Medulla oblongata (tissue), 1 donor: ENCODE results near the gene PRKACG.
"Not testable (repeated sequence)": the region's sequence is repeated elsewhere in the genome, so short reads cannot be mapped to it uniquely, and the experiment has no call there.

Source experiments
- DNase-seq: peaks from one replicate; pipeline ENCODE4 v3.0.0-alpha.2; 2015; ENCODE audit errors: extremely low spot score

PRKACG gene

DNA sequence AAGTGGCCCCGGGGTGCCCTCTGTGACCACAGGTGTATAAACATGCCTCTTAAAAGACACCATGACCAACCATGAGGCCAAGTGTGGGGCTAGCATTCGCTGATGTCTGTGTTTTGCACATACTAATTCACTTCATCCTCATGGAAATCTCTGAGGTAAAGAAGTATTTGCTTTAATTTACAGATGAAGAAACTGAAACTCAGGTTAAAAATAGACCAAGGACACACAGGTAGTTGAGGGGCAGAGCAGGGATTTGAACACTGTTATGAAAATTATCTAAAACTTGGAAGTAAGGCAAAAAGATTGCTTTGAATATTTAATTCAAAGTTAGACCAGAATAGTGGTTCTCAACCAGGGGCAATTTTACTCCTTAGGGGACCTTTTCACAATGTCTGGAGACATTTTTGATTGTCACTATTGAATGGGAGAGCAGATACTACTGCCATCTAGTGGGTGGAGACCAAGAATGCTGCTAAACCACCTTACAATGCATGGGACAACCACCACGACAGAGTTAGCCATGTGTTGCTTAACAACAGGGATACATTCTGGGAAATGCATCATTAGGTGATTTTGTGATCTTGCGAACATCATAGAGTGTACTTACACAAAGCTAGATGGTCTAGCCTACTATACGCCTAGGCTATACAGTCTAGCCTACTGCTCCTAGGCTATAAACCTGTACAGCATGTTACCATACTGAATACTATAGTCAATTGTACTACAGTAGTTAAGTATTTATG, 13.6 kb upstream of the PRKACG start:
- DNase-seq = peak; percentile 77

DNA sequence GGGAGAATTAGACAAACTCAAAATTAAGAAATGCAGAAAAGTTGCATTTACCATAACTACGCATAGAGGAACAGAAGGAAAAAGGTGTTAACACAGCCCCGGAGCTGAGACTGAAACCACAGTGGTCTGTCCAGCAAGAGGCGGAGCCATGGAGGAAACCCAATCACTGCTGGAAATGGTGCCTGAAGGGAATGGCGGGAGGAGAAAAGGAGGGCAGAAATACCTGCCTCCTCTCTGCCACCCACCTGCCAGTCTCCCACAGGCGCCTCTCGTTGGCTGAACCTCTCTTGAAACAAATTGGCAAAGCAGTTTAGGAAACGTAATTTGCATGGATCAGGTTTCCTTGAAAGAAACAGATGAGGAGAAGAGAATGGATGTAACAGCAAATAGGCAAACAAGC, 9.7 kb upstream of the PRKACG start:
- no peak for DNase-seq

- DNase-seq = no peak
Measured at GRCh38 chr9:69020301-69021145, 6.6 kb upstream of the PRKACG start.

- DNase-seq = no peak
Measured at GRCh38 chr9:69019808-69020207, 5.9 kb upstream of the PRKACG start.

DNA sequence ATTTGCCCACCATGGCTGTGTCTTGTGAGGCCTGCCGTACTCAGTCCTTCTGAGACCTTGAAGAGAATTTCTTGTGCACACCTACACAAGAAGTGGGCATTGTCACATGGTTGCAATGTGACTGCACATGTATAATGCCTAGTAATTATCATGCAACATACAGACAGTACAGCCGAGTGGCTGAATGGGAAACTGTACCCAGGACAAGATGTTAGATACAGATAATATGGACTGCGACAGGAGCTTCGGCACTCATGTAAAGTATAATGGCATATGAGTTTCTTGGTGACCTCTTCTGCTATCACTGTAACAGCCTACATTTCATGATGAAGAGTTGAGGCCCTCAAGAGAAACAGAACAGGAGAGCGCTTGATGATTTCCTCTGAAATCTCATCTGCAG, 4.8 kb upstream of the PRKACG start:
- no peak for DNase-seq

DNA sequence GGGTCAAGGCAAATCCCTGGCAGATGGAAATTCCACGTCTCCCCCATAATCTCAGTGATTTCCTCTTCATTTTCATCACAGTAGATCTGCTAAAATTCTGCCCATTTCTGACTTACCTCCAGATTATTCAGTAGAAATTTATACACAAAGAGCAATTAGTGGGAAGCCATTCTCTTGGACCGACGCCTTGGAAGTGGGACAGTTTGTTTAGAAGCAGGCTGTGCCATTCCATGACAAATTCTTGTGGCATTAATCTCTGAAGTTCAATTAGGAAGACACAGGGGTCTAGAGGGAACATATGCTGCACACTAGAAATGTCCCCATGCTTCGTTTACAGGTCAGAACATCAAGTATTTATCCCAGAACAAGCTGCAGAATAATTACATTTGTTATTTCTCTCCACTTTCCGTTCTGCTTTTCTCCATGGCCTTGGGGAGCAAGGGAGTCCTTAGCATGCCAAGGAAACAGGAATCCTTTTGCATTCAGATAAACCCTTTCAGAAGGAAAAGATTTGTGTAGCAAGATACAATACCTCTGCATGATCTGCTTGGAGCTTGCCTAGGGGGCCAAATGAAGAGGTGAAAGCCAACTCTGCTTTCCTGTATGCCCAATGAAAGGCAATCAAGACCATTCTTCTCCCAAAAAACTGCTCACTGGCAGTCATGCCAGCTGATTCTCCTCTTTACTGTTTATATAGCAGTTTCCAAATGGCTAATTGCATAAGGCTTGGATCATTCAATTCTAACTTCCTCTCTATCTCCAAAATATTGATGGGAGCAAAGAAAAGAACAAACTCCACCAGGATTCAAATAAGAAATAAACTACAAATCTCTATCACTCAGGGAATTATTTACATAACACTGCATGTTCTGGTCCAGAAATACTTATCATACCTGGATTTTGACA, 2.5 kb upstream of the PRKACG start:
- no peak for DNase-seq

DNA sequence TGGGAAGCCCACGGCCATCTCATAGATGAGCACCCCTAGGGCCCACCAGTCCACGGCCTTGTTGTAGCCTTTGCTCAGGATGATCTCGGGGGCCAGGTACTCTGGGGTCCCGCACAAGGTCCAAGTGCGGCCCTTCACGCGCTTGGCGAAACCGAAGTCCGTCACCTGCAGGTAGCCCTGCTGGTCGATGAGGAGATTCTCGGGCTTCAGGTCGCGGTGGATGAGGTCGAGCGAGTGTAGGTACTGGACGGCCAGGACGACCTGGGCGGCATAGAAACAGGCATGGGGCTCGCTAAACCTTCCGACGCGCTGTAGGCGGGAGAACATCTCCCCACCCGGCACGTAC, 558 bp downstream of the PRKACG start:
- no peak for DNase-seq

GRCh38 chr9:69012696-69013381, 1.1 kb downstream of the PRKACG start:
- peak; percentile 55 for DNase-seq

- DNase-seq = no peak
Measured at GRCh38 chr9:69009708-69010107, 4.2 kb downstream of the PRKACG start.

DNA sequence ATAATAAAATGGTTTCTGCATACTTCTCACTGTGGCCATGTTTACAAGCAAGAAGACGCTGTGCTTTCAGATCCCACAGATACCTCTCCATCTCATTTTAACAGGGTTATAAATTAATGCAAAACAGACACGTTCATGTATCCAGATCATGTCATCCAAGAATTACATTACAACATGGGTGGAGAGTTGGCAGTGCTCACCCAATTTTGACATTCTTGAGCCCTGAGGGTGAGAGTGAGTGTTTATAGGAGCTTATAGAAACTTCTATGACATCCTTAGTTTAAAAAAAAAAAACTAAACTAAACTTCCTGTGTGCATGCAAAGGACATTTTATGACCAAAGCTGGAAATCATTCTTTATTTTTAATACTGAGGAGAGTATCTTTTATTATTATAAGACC, 9.1 kb downstream of the PRKACG start:
- DNase-seq = no peak

- DNase-seq = no peak
Measured at GRCh38 chr9:69003051-69003450, 10.9 kb downstream of the PRKACG start.

DNA sequence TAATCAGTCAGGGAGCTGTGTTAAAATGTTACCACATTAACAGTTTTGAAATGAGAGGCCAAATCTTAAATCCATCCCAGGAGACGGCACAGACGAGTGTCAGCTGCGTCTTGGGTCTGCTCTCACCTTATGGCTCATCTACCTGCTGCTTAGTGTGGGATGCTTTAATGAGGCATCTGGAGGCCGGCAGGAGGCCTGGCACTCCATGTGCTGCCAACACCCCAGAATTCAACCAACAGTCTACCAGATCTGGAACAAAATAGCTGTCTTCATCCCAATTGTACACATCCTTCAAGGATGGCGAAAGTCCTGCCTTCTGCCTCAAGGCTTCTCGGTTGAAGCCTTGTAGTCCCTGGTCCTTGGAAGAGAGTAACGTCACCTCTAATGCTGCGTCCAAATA, 12.0 kb downstream of the PRKACG start:
- DNase-seq = no peak

DNA sequence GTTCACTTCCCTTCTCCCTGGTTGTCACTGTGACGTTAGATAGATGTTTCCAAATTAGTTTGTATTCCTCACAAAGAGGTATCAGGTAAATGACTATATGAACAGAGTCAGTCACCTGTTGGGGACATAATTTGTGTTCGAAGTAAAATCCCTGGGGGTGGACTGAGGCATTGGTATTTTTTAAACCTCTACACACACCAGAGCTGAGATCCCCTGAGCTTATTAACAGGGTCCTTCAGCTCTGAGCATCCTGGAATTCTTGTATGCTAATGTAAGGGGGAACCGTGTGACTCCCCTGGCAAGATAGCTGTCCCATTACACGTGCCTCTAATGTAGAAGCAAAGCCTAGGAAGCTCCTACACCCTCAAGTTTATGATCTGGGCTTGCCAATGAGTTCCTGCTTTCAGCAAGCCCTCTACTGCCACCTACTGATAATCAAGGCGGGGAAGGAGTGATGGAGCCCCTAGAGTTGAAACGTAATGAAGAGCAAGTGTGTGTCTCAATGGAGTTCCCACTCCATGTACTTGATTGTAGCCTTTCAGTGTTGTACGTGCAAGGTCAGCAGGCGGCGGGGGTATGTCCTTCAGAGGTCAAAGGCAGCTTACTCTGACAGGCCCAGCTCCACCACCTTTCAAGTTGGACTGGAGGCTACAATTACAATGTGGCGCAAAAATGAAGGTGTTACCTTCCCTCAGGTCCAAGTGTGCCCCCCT, 14.4 kb downstream of the PRKACG start:
- DNase-seq = peak; percentile 85

GRCh38 chr9:68998812-68999211, 15.1 kb downstream of the PRKACG start:
- DNase-seq = no peak

DNA sequence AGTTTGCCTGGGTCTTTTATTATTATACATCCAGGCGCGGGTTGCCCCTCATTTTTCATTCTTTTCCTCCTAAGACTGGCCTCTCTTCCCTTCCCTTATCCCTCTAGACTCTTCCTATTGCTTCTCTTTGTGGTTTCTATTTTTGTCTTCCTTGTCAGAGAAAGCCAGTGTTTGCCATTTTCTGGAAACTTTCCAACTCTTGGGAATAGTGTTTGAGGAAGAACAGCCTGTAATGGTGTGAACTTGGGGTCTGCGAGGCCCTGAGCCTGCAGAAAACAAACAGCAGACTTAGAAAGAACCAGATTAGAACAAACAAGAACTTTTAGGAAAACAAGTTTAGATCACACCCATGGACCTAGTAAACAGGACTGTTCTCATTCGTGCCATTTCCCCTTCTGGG, 15.5 kb downstream of the PRKACG start:
- peak; percentile 25 for DNase-seq

DNA sequence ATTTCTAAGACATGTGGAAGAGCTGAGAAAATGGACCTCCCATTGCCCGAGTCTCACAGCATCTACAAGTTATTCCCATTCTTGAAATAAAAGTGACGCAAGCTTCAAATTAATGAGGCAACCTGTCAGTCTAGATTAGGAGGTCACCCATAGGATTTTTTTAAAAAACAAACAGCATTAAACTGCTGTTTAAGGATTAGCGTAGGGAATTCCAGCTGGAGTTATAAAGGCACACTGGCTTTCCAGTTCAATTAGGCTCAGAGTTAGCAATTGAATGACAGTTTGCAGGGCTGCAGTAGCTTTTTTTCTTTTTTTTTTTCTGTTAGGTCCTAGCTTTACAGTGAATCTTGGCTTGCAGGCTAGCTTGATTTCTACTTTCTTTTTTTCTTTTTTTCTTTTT, 16.2 kb downstream of the PRKACG start:
- DNase-seq = no peak

DNA sequence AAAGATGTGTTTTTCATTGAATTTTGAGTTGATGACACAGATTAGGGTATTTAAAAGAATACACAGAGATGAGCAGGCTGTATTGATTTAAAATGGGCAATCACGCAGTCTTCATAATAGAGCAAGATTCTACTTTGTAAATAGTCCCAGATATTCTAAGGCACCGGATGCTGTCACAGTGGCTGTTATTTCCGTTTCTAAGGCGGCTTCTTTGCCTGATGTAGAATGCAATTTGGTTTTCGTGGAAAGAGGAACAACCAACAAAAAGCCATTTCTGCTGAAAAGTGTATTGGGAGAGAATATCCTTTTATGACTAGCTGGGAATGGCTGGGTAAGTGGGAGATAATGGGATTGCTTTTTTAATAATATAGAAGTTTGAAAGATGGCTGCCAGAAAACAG, 17.5 kb downstream of the PRKACG start:
- peak; percentile 51 for DNase-seq

GRCh38 chr9:68995776-68996175, 18.1 kb downstream of the PRKACG start:
- DNase-seq = no peak

- DNase-seq = no peak
Measured at GRCh38 chr9:68991457-68991856, 22.5 kb downstream of the PRKACG start.

DNA sequence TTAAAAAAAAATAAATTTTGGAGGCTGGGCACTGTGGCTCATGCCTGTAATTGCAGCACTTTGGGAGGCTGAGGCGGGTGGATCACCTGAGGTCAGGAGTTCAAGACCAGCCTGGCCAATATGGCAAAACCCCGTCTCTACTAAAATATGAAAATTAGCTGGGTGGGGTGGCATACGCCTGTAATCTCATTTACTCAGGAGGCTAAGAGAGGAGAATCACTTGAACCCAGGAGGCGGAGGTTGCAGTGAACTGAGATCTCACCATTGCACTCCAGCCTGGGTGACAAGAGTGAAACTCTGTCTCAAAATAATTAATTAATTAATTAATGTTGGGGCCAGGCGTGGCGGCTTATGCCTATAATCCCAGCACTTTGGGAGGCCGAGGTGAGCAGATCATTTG, 27.0 kb downstream of the PRKACG start:
- DNase-seq = not testable (repeated sequence)
